ENCODE results near the gene HOXA6.

- TF ChIP-seq CTCF (conservative IDR thresholded peaks at IDR 0.05; ENCODE audit: low read depth in 2 of 2) (no peak), REST (IDR thresholded peaks at IDR 0.05; ENCODE audit: unreplicated experiment) (no peak)
These were observed 7.3 kb downstream of the HOXA6 start for GRCh38 chr7:27140126-27140857.

All from GM23338 (cell line).